Mesenchymal stem cell (in vitro differentiated cells and primary cell): Measurements from ENCODE around the gene RIPK4.

Source experiments
- DNase-seq: peaks from one replicate; pipeline ENCODE4 v3.0.0-alpha.2; 2013
- H2AFZ ChIP-seq: one replicate; pipeline ENCODE4 v1.6.1; 2013; ENCODE audit warnings: low read depth, mild to moderate bottlenecking, control low read depth, inconsistent platforms, low read length, moderate library complexity
- H2AK5ac ChIP-seq: 2 replicates; pipeline ENCODE4 v1.6.1; 2013; ENCODE audit warnings: low read length, moderate library complexity, mild to moderate bottlenecking, inconsistent platforms; ENCODE audit not compliant: severe bottlenecking
- H2BK120ac ChIP-seq: one replicate; pipeline ENCODE4 v1.6.1; 2013; ENCODE audit warnings: low read depth, mild to moderate bottlenecking, inconsistent platforms, low read length, moderate library complexity
- H2BK12ac ChIP-seq, 2 experiments: one replicate each; pipeline ENCODE4 v1.6.1; 2013; ENCODE audit warnings: inconsistent platforms in 2 of 2, low read length in 2 of 2, mild to moderate bottlenecking in 2 of 2, moderate library complexity in 2 of 2, control low read depth in 1 of 2
- H2BK15ac ChIP-seq: one replicate; pipeline ENCODE4 v1.6.1; 2013; ENCODE audit warnings: mild to moderate bottlenecking, low read depth, inconsistent platforms; ENCODE audit not compliant: poor library complexity, severe bottlenecking
- H2BK5ac ChIP-seq: 2 replicates; pipeline ENCODE4 v1.6.1; 2013; ENCODE audit warnings: low read depth, mild to moderate bottlenecking, low read length, control low read depth, inconsistent platforms; ENCODE audit not compliant: poor library complexity, severe bottlenecking
- H3K14ac ChIP-seq, 2 experiments: one replicate each; pipeline ENCODE4 v1.6.1; 2013; ENCODE audit warnings: inconsistent platforms in 2 of 2, low read length in 2 of 2, control low read depth in 1 of 2, mild to moderate bottlenecking in 1 of 2, moderate library complexity in 1 of 2
- H3K18ac ChIP-seq, 2 experiments: one replicate each; pipeline ENCODE4 v1.6.1; 2013; ENCODE audit warnings: inconsistent platforms in 2 of 2, low read length in 2 of 2, control low read depth in 1 of 2, low read depth in 1 of 2, mild to moderate bottlenecking in 1 of 2
- H3K23ac ChIP-seq, 2 experiments: one replicate each; pipeline ENCODE4 v1.6.1; 2013; ENCODE audit warnings: inconsistent platforms in 2 of 2, low read length in 2 of 2, mild to moderate bottlenecking in 2 of 2, moderate library complexity in 2 of 2, control low read depth in 1 of 2
- H3K27ac ChIP-seq: 2 replicates; pipeline ENCODE4 v1.5.1; 2013; ENCODE audit warnings: mild to moderate bottlenecking, moderate library complexity, low read length, control low read depth, inconsistent platforms; ENCODE audit not compliant: poor library complexity, severe bottlenecking
- H3K27me3 ChIP-seq, 2 experiments: 2 replicates each; pipeline versions ENCODE4 v1.6.1 to v1.7.0; 2013; ENCODE audit warnings: low read length in 2 of 2, mild to moderate bottlenecking in 2 of 2, moderate library complexity in 2 of 2, control low read depth in 1 of 2, inconsistent platforms in 1 of 2; ENCODE audit not compliant: control insufficient read depth in 1 of 2, insufficient read depth in 1 of 2
- H3K36me3 ChIP-seq, 2 experiments: 2 replicates each; pipeline versions ENCODE4 v1.6.1 to v1.7.0; 2013; ENCODE audit warnings: low read length in 2 of 2, control low read depth in 1 of 2, inconsistent platforms in 1 of 2, low read depth in 1 of 2, mild to moderate bottlenecking in 1 of 2; ENCODE audit not compliant: insufficient read depth in 2 of 2, control insufficient read depth in 1 of 2
- H3K4ac ChIP-seq, 2 experiments: one replicate each; pipeline ENCODE4 v1.6.1; 2013; ENCODE audit warnings: inconsistent platforms in 2 of 2, low read length in 2 of 2, mild to moderate bottlenecking in 2 of 2, moderate library complexity in 2 of 2, control low read depth in 1 of 2, low read depth in 1 of 2
- H3K4me1 ChIP-seq: 2 replicates; pipeline ENCODE4 v1.6.1; 2013; ENCODE audit warnings: low read depth, low read length, control low read depth; ENCODE audit not compliant: control insufficient read depth, insufficient read depth
- H3K4me2 ChIP-seq: 2 replicates; pipeline ENCODE4 v1.6.1; 2013; ENCODE audit warnings: low read length, mild to moderate bottlenecking, inconsistent platforms; ENCODE audit not compliant: poor library complexity, severe bottlenecking
- H3K4me3 ChIP-seq, 2 experiments: 2 replicates each; pipeline versions ENCODE4 v1.5.1 to v1.7.0; 2013; ENCODE audit warnings: low read length in 2 of 2, mild to moderate bottlenecking in 2 of 2, control low read depth in 1 of 2, low read depth in 1 of 2; ENCODE audit not compliant: insufficient read depth in 1 of 2
- H3K79me1 ChIP-seq: replicated peaks from 2 replicates; pipeline ENCODE4 v1.6.1; 2013; ENCODE audit warnings: mild to moderate bottlenecking, control low read depth, low read length, inconsistent platforms; ENCODE audit not compliant: poor library complexity, severe bottlenecking
- H3K9ac ChIP-seq: 2 replicates; pipeline ENCODE4 v1.7.0; 2013; ENCODE audit warnings: mild to moderate bottlenecking, low read length, moderate library complexity
- H3K9me3 ChIP-seq: 2 replicates; pipeline ENCODE4 v1.7.0; 2013; ENCODE audit warnings: mild to moderate bottlenecking, low read length; ENCODE audit not compliant: control insufficient read depth
- H4K8ac ChIP-seq: one replicate; pipeline ENCODE4 v1.6.1; 2013; ENCODE audit warnings: inconsistent platforms, mild to moderate bottlenecking, low read length, moderate library complexity
- H4K91ac ChIP-seq: one replicate; pipeline ENCODE4 v1.6.1; 2013; ENCODE audit warnings: mild to moderate bottlenecking, low read length, inconsistent platforms
- WGBS: methylation state at CpG from one replicate; pipeline ENCODE4 v1.1.7; 2013; ENCODE audit warnings: mixed read lengths; 5-methylcytosine and 5-hydroxymethylcytosine counted together

Gene RIPK4

DNA sequence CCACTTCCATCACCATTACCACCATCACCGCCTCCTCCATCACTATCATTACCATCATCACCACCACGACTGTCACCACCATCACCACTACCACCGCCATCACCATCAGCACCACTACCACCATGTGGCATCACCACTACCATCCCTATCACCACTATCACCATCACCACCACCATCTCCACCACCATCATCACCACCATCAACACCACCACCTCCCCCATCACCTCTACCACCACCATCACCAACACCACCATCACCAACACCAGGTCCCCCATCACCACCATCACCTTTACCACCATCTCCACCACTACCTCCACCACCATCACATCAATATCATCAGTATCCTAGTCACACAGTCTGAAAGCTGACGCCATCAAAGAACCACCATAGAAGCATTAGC is 39.9 kb upstream of the RIPK4 start:
- H3K14ac ChIP-seq = peak overlapping the region in 1 of 2 experiments; percentile 5
- no peak overlapping the region for H3K4ac ChIP-seq
- H2BK15ac ChIP-seq = no peak overlapping the region
- no peak overlapping the region for H3K9ac ChIP-seq
- no peak overlapping the region for H4K91ac ChIP-seq
- no peak overlapping the region for H2AK5ac ChIP-seq
- H2BK120ac ChIP-seq = no peak overlapping the region
- H3K23ac ChIP-seq = no peak overlapping the region
- H2BK5ac ChIP-seq = no peak overlapping the region
- peaks cover 36% of the 10 kb centered on the region in 2 experiments for H3K36me3 ChIP-seq
- no peak overlapping the region for H3K18ac ChIP-seq
- H3K4me2 ChIP-seq = no peak overlapping the region
- H2AFZ ChIP-seq = no peak overlapping the region
- no peak overlapping the region for H3K4me3 ChIP-seq
- H3K27ac ChIP-seq = no peak overlapping the region
- H3K4me1 ChIP-seq = peaks cover 8% of the 10 kb centered on the region
- 97% methylated on average over 3 of the region's 4 CpGs for WGBS
- peaks cover 4% of the 10 kb centered on the region for H3K79me1 ChIP-seq
- no peak overlapping the region for H4K8ac ChIP-seq
- no peaks in the 10 kb centered on the region for H3K27me3 ChIP-seq
- no peaks in the 10 kb centered on the region for H3K9me3 ChIP-seq
- H2BK12ac ChIP-seq = no peak overlapping the region
- DNase-seq = no peak

DNA sequence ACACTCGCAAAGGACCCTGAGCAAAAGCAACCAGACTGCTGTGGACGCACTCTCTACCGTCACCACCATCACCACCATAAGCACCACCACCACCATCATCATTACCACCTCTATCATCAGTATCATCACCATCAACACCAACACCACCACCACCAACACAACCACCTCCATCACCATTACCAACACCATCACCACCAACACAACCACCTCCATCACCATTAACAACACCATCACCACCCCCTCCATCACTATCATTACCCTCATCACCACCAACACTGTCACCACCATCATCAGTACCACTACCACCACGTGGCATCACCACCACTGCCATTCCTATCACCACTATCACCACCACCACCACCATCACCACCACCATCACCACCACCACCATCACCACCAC is 38.8 kb upstream of the RIPK4 start:
- H3K79me1 ChIP-seq = peaks cover 6% of the 10 kb centered on the region
- H3K4me2 ChIP-seq = no peak overlapping the region
- no peak overlapping the region for H3K23ac ChIP-seq
- peaks cover 40 to 44% of the 10 kb centered on the region in 2 experiments for H3K36me3 ChIP-seq
- H3K14ac ChIP-seq = no peak overlapping the region
- no peaks in the 10 kb centered on the region for H3K9me3 ChIP-seq
- WGBS = over 99% methylated on average over 4 of the region's 4 CpGs
- no peak overlapping the region for H2AK5ac ChIP-seq
- H3K27ac ChIP-seq = no peak overlapping the region
- H2AFZ ChIP-seq = no peak overlapping the region
- no peak overlapping the region for H2BK120ac ChIP-seq
- H3K4me3 ChIP-seq = no peak overlapping the region
- no peak overlapping the region for H4K91ac ChIP-seq
- H3K27me3 ChIP-seq = no peaks in the 10 kb centered on the region
- no peak overlapping the region for H3K9ac ChIP-seq
- H3K4me1 ChIP-seq = peaks cover 8% of the 10 kb centered on the region
- no peak overlapping the region for H3K18ac ChIP-seq
- no peak overlapping the region for H3K4ac ChIP-seq
- H4K8ac ChIP-seq = no peak overlapping the region
- H2BK12ac ChIP-seq = no peak overlapping the region
- DNase-seq = no peak
- no peak overlapping the region for H2BK5ac ChIP-seq
- H2BK15ac ChIP-seq = no peak overlapping the region

DNA sequence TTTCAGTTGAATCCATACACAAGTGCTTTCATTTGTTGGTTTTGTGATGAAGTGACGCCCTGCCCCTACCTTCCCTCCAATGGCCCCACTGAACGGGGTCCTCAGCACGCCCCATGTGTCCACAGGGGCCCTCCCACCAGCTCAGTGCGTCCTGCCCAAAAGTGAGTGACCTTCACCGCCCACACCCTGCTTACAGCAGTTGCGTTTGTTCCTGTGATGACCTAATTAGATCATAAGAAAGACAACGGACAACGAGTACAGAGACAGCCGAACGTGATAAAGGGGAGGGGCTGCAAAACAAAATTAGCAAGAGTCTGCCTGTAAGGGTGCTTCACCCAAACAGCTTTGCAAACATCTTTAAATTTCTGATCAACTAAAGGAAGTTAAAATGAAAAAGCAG is 38.2 kb upstream of the RIPK4 start:
- no peak overlapping the region for H3K4me3 ChIP-seq
- H3K18ac ChIP-seq = no peak overlapping the region
- no peak overlapping the region for H3K27ac ChIP-seq
- H3K23ac ChIP-seq = no peak overlapping the region
- H4K91ac ChIP-seq = no peak overlapping the region
- peaks cover 6% of the 10 kb centered on the region for H3K79me1 ChIP-seq
- H3K27me3 ChIP-seq = no peaks in the 10 kb centered on the region
- no peak overlapping the region for H3K9ac ChIP-seq
- H4K8ac ChIP-seq = no peak overlapping the region
- no peak for DNase-seq
- H3K36me3 ChIP-seq = peaks cover 40 to 43% of the 10 kb centered on the region in 2 experiments
- no peak overlapping the region for H2BK15ac ChIP-seq
- no peak overlapping the region for H2BK5ac ChIP-seq
- H3K14ac ChIP-seq = no peak overlapping the region
- H3K4me1 ChIP-seq = peaks cover 8% of the 10 kb centered on the region
- no peak overlapping the region for H3K4ac ChIP-seq
- H2BK12ac ChIP-seq = no peak overlapping the region
- no peak overlapping the region for H2BK120ac ChIP-seq
- H3K4me2 ChIP-seq = no peak overlapping the region
- 97% methylated on average over 10 of the region's 10 CpGs for WGBS
- H2AK5ac ChIP-seq = no peak overlapping the region
- H3K9me3 ChIP-seq = no peaks in the 10 kb centered on the region
- no peak overlapping the region for H2AFZ ChIP-seq

DNA sequence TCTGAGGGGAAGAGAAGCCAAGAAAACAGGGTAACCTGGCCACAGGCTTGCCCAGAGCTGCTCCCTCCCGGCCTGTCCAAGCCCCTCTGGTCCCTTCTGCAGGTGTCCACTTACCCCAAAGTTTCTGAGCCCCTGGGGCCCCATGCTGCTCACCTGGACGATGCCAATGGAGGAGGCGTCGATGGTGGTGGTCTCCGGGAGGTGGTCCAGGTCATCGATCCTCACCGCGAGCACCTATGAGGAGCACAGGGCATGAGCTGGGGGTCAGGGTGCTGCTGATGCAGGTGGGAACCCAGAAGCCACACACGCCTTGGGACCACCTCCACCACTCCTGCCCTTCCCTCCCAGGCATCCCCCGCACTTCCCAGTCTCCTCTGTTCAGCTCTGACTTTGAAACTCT is 37.5 kb upstream of the RIPK4 start:
- no peak overlapping the region for H3K4me2 ChIP-seq
- no peaks in the 10 kb centered on the region for H3K9me3 ChIP-seq
- H4K91ac ChIP-seq = no peak overlapping the region
- H3K36me3 ChIP-seq = peaks cover 40 to 42% of the 10 kb centered on the region in 2 experiments
- no peak for DNase-seq
- H3K4ac ChIP-seq = no peak overlapping the region
- WGBS = 100% methylated on average over 10 of the region's 10 CpGs
- peaks cover 8% of the 10 kb centered on the region for H3K4me1 ChIP-seq
- H2AK5ac ChIP-seq = no peak overlapping the region
- no peak overlapping the region for H3K14ac ChIP-seq
- H3K18ac ChIP-seq = no peak overlapping the region
- no peak overlapping the region for H2AFZ ChIP-seq
- no peaks in the 10 kb centered on the region for H3K27me3 ChIP-seq
- no peak overlapping the region for H2BK15ac ChIP-seq
- H4K8ac ChIP-seq = no peak overlapping the region
- H3K23ac ChIP-seq = no peak overlapping the region
- no peak overlapping the region for H2BK120ac ChIP-seq
- no peak overlapping the region for H3K27ac ChIP-seq
- H2BK12ac ChIP-seq = no peak overlapping the region
- H3K9ac ChIP-seq = no peak overlapping the region
- peaks cover 6% of the 10 kb centered on the region for H3K79me1 ChIP-seq
- no peak overlapping the region for H2BK5ac ChIP-seq
- H3K4me3 ChIP-seq = no peak overlapping the region
